HepG2 (cell line): ENCODE data around the gene DOK4. TPM values are rescaled to one million over a fixed set of nuclear protein-coding genes. Genes with fewer than 3 reads are reported as not detected.
A peak's percentile ranks its signal among the peaks of the same experiment; 100 is the strongest.

ENCODE experiments used
- CENPT ChIP-seq: sonication (generic); formaldehyde crosslinking; IDR thresholded peaks from 2 replicates; pipeline ENCODE4 v1.8.0; 2022; ENCODE audit warnings: low read depth, mild to moderate bottlenecking, moderate library complexity, missing genetic modification reagents
- KDM1A ChIP-seq: IDR thresholded peaks from 2 replicates; pipeline ENCODE4 v1.6.1; 2016; ENCODE audit warnings: missing compliant biosample characterization
- KDM2A ChIP-seq: sonication (generic); formaldehyde crosslinking; IDR thresholded peaks from 2 replicates; pipeline ENCODE4 v1.4.0; 2020; ENCODE audit warnings: low read depth, missing genetic modification reagents, borderline replicate concordance
- KLF16 ChIP-seq, 2 experiments: sonication (generic) in 1 of 2; formaldehyde crosslinking in 1 of 2; IDR thresholded peaks; 2 replicates each; pipeline versions ENCODE4 v1.6.1 to v1.8.0; 2016 to 2023; ENCODE audit warnings: missing genetic modification reagents in 2 of 2, missing compliant biosample characterization in 1 of 2
- MXI1 ChIP-seq: IDR thresholded peaks from 3 replicates; pipeline ENCODE4 v1.6.1; 2012; ENCODE audit warnings: low read depth, low read length, inconsistent platforms, borderline replicate concordance
- PPARG ChIP-seq: conservative IDR thresholded peaks from 2 replicates; pipeline ENCODE4 v1.6.1; 2016; ENCODE audit warnings: missing biosample characterization, missing genetic modification reagents
- SOX13 ChIP-seq, 3 experiments: fragments of 450-650 bp in 1 of 3; sonication (generic) in 1 of 3; formaldehyde crosslinking in 1 of 3; IDR thresholded peaks in 2 of 3; conservative IDR thresholded peaks in 1 of 3; 2 replicates each; pipeline versions ENCODE4 v1.5.0 to v1.6.1; 2016 to 2020; ENCODE audit warnings: antibody characterized with exemption in 1 of 3, mild to moderate bottlenecking in 1 of 3, missing compliant biosample characterization in 1 of 3, missing genetic modification reagents in 1 of 3, moderate library complexity in 1 of 3
- SOX6 ChIP-seq, 2 experiments: fragments of 450-650 bp in 1 of 2; sonication (generic) in 1 of 2; formaldehyde crosslinking in 1 of 2; IDR thresholded peaks; 2 replicates each; pipeline versions ENCODE4 v1.4.0 to v1.6.1; 2017 to 2020; ENCODE audit warnings: antibody characterized with exemption in 1 of 2, mild to moderate bottlenecking in 1 of 2, missing genetic modification reagents in 1 of 2
- TAF1 ChIP-seq: sonication (generic); formaldehyde crosslinking; IDR thresholded peaks from 2 replicates; pipeline ENCODE4 v1.4.0; 2020; ENCODE audit warnings: missing genetic modification reagents
- ZNF432 ChIP-seq: sonication (generic); formaldehyde crosslinking; IDR thresholded peaks from 2 replicates; pipeline ENCODE4 v1.5.0; 2020; ENCODE audit warnings: missing genetic modification reagents, mild to moderate bottlenecking, borderline replicate concordance
- ZNF510 ChIP-seq: sonication (generic); formaldehyde crosslinking; IDR thresholded peaks from 2 replicates; pipeline ENCODE4 v1.4.0; 2020; ENCODE audit warnings: low read depth, mild to moderate bottlenecking, missing genetic modification reagents
- polyA plus RNA-seq, 8 experiments: library from polyadenylated mRNA; depleted of rRNA in 3 of 8; stranded (reverse) in 7 of 8; unstranded in 1 of 8; fragments of >200 nt; fragmentation: Illumina TruSeq in 4 of 8; extraction: Trizol in 4 of 8; gene quantifications; 2 replicates each; pipeline versions ENCODE4 v1.2.1 to v1.2.3, GENCODE V29; 2011 to 2016; ENCODE audit warnings: low read depth in 4 of 8, missing spikeins in 1 of 8, mixed read lengths in 1 of 8; ENCODE audit not compliant: insufficient read depth in 1 of 8
- total RNA-seq, 5 experiments: library from RNA; depleted of rRNA; stranded (reverse); fragments of >200 nt; fragmentation: Illumina TruSeq; extraction: Trizol; gene quantifications; 2 replicates each; pipeline ENCODE4 v1.2.3, GENCODE V29; 2016; ENCODE audit warnings: low read depth in 1 of 5
- TF ChIP-seq, protein P1 (sequence below): sonication (generic); formaldehyde crosslinking; IDR thresholded peaks from 2 replicates; pipeline ENCODE4 v1.5.0; 2020; ENCODE audit warnings: missing genetic modification reagents
- TF ChIP-seq, protein P2 (sequence below): sonication (generic); formaldehyde crosslinking; IDR thresholded peaks from 2 replicates; pipeline ENCODE4 v1.8.1; 2023; ENCODE audit warnings: mild to moderate bottlenecking, moderate library complexity, missing genetic modification reagents
- TF ChIP-seq, protein P3 (sequence below): sonication (generic); formaldehyde crosslinking; IDR thresholded peaks from 2 replicates; pipeline ENCODE4 v1.5.1; 2020; ENCODE audit warnings: missing genetic modification reagents, mild to moderate bottlenecking, borderline replicate concordance
- TF ChIP-seq, protein P4 (sequence below): sonication (generic); formaldehyde crosslinking; conservative IDR thresholded peaks from 2 replicates; pipeline ENCODE4 v1.8.0; 2022; ENCODE audit warnings: mild to moderate bottlenecking, moderate library complexity, missing genetic modification reagents
- TF ChIP-seq, protein P5 (sequence below): sonication (generic); formaldehyde crosslinking; IDR thresholded peaks from 2 replicates; pipeline ENCODE4 v1.4.0; 2020; ENCODE audit warnings: mild to moderate bottlenecking, missing genetic modification reagents

DOK4 gene
- total and polyA plus RNA-seq, 2 of the 13 experiments (the other 11 are each of a cell fraction or from before 2014, with no cell fraction given), result 52.7 to 70.0 TPM

DNA sequence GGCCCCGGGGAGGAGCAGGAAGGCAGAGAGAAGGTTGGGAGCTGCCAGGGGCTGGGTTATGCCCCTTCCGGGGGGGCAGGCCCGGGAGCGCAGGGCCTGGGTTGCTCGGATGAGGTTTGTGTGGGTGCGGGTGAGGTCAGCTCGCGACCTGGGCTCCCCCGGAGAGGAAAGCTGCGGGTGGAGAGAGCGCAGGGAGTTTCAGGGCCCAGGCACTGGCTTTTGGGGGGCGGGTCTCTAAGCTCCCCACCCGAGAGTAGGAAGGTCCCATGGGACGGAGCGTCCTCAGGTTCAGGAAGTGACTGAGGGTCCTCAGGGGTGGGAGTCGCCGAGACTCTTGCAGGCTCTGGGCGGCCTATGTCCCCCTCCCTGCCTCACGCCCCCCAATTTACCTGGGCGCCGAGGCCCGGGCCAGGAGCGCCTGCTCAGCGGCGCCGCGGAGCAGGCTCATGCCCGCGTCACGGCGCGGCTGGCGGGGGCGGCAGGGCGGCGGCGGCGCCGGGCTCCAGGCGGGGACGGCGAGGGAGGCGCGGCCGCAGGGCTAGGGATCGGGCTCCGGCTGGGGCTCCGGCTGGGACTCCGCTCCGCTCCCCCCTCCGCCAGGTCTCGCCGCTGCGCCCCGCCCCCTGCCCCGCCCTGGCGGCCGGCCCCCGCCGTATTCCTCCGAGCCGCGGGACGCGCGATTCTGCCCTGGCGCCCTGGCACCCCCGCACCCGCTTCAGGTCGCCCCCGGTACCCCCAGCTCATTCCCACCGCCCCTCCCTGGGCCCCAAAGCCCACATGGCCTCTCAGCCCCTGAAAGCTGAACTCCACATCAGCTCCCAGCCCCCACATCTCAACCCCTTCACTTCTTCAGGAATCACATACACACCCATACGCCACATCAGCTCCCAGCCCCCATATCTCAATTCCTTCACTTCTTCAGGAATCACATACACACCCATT is at the start of gene DOK4 (continued):
- TF ChIP-seq SOX6 (IDR thresholded peaks at IDR 0.05) (no peak), SOX6 (CRISPR knock-in tag; IDR thresholded peaks at IDR 0.05) (0 out of 2 replicates have a peak, but pooled peaks have one; percentile 29), KDM1A (CRISPR knock-in tag) (no peak), ZNF510 (0 out of 2 replicates have a peak, but pooled peaks have one; percentile 67), CENPT (CRISPR knock-in tag) (no peak), TAF1 (peak; percentile 60), SOX13 (IDR thresholded peaks at IDR 0.05) (0 out of 2 replicates have a peak, but pooled peaks have one; percentile 13), SOX13 (CRISPR knock-in tag; conservative IDR thresholded peaks at IDR 0.05 in 1 of 2, IDR thresholded peaks at IDR 0.05 in 1 of 2) (peak in 1 of 2 experiments; percentile 9; a peak in 1 of 4 replicates), MXI1 (peak; percentile 59; the same call in 1 of the 3 replicates), KLF16 (CRISPR knock-in tag; IDR thresholded peaks at IDR 0.05) (no peak; a peak in 1 of 4 replicates), KDM2A (no peak), PPARG (CRISPR knock-in tag) (0 out of 2 replicates have a peak, but pooled peaks have one; percentile 3), ZNF432 (CRISPR knock-in tag) (no peak)
- TF ChIP-seq, protein P1, sequence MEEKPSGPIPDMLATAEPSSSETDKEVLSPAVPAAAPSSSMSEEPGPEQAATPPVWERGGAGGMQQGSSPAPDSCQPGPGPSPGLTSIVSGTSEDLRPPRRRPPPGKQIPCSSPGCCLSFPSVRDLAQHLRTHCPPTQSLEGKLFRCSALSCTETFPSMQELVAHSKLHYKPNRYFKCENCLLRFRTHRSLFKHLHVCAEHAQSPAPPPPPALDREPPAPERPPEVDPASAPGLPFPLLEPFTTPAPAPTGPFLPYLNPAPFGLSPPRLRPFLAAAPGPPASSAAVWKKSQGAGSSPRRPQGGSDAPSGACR (CRISPR knock-in tag), result no peak
- TF ChIP-seq, protein P2, sequence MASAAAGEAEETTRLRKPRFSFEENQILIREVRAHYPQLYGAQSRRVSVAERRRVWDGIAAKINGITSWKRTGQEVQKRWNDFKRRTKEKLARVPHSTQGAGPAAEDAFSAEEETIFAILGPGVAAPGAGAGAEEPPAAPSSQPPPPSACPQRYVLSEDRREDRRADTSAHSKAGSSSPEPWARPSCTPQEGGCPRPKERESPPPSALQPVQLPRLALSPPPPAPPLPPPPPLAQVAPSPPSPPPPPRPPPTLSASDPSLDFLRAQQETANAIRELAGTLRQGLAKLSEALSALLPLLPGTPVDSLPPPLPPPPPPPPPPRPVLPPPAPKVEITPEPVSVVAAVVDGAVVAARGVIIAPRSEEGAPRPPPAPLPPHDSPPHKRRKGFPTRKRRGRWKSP (CRISPR knock-in tag), result 0 out of 2 replicates have a peak, but pooled peaks have one; percentile 42
- TF ChIP-seq, protein P3, sequence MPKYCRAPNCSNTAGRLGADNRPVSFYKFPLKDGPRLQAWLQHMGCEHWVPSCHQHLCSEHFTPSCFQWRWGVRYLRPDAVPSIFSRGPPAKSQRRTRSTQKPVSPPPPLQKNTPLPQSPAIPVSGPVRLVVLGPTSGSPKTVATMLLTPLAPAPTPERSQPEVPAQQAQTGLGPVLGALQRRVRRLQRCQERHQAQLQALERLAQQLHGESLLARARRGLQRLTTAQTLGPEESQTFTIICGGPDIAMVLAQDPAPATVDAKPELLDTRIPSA (CRISPR knock-in tag), result 0 out of 2 replicates have a peak, but pooled peaks have one; percentile 50
- TF ChIP-seq, protein P4, sequence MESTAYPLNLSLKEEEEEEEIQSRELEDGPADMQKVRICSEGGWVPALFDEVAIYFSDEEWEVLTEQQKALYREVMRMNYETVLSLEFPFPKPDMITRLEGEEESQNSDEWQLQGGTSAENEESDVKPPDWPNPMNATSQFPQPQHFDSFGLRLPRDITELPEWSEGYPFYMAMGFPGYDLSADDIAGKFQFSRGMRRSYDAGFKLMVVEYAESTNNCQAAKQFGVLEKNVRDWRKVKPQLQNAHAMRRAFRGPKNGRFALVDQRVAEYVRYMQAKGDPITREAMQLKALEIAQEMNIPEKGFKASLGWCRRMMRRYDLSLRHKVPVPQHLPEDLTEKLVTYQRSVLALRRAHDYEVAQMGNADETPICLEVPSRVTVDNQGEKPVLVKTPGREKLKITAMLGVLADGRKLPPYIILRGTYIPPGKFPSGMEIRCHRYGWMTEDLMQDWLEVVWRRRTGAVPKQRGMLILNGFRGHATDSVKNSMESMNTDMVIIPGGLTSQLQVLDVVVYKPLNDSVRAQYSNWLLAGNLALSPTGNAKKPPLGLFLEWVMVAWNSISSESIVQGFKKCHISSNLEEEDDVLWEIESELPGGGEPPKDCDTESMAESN (CRISPR knock-in tag), result peak; percentile 99
- TF ChIP-seq, protein P5, sequence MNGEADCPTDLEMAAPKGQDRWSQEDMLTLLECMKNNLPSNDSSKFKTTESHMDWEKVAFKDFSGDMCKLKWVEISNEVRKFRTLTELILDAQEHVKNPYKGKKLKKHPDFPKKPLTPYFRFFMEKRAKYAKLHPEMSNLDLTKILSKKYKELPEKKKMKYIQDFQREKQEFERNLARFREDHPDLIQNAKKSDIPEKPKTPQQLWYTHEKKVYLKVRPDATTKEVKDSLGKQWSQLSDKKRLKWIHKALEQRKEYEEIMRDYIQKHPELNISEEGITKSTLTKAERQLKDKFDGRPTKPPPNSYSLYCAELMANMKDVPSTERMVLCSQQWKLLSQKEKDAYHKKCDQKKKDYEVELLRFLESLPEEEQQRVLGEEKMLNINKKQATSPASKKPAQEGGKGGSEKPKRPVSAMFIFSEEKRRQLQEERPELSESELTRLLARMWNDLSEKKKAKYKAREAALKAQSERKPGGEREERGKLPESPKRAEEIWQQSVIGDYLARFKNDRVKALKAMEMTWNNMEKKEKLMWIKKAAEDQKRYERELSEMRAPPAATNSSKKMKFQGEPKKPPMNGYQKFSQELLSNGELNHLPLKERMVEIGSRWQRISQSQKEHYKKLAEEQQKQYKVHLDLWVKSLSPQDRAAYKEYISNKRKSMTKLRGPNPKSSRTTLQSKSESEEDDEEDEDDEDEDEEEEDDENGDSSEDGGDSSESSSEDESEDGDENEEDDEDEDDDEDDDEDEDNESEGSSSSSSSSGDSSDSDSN (CRISPR knock-in tag), result peak; percentile 83
